K562 (cell line): ENCODE data around the gene GTF2A1L. TPM values are rescaled to one million over a fixed set of nuclear protein-coding genes. Genes with fewer than 3 reads are reported as not detected.

Experiments used
- ATAC-seq: fragments of 200-7000 bp; cut with Tn5 transposase; 3 replicates; pipeline ENCODE4 v1.9.1; 2020; ENCODE audit warnings: moderate library complexity
- BruUV-seq: library from RNA; stranded (reverse); fragments of 400-500 nt; replicated peaks from 2 replicates; lab custom pipeline; 2021; lab: Mats Ljungman, UMichigan
- CTCF ChIA-PET: fragments of 300-600 bp; formaldehyde crosslinking; extraction: SDS; loops from one replicate; lab custom pipeline; 2021; ENCODE audit warnings: low intra/inter-chr PET ratio; lab: Yijun Ruan, JAX
- POLR2A ChIA-PET: fragments of 300-600, 350-650 bp; sonication (Branson Sonifier 250); formaldehyde crosslinking; extraction: SDS; loops from one replicate; lab custom pipeline; 2021; ENCODE audit warnings: antibody characterized with exemption, inconsistent platforms; lab: Yijun Ruan, JAX
- DNase-seq, 4 experiments: peaks; one replicate each; pipeline versions ENCODE4 v3.0.0 to v3.0.0-alpha.2; 2011 to 2018; ENCODE audit warnings: low spot score in 3 of 4, mixed read lengths in 3 of 4; ENCODE audit errors: extremely low read depth in 1 of 4
- FAIRE-seq: peaks from 2 replicates; lab custom pipeline; 2011; peaks lifted over from hg19 to GRCh38; lab: Jason Lieb, UNC
- H2AFZ ChIP-seq: 2 replicates; pipeline ENCODE4 v1.6.0; 2011; ENCODE audit warnings: low read depth, low read length, control low read depth, inconsistent platforms
- H3K27ac ChIP-seq: fragments of 200-600 bp; 3 replicates; pipeline ENCODE4 v1.8.0; 2011; ENCODE audit warnings: low read depth, mild to moderate bottlenecking, control low read depth, inconsistent platforms, low read length, moderate library complexity, mixed read lengths; ENCODE audit errors: extremely low read depth
- H3K27me3 ChIP-seq, 2 experiments: fragments of 300-600 bp in 1 of 2; 2 replicates in 1 of 2; 3 replicates in 1 of 2; pipeline versions ENCODE4 v1.6.0 to v1.8.0; 2011; ENCODE audit warnings: inconsistent platforms in 2 of 2, low read length in 2 of 2, mild to moderate bottlenecking in 1 of 2, mixed read lengths in 1 of 2, moderate library complexity in 1 of 2; ENCODE audit not compliant: control insufficient read depth in 2 of 2, insufficient read depth in 2 of 2
- H3K36me3 ChIP-seq: fragments of 300-600 bp; 3 replicates; pipeline ENCODE4 v1.8.0; 2011; ENCODE audit warnings: mild to moderate bottlenecking, low read length, inconsistent platforms; ENCODE audit not compliant: control insufficient read depth, insufficient read depth
- H3K4me1 ChIP-seq, 2 experiments: fragments of 200-600 bp in 1 of 2; replicated peaks in 1 of 2; 2 replicates in 1 of 2; 3 replicates in 1 of 2; pipeline versions ENCODE4 v1.5.1 to v1.8.0; 2011; ENCODE audit warnings: inconsistent platforms in 2 of 2, low read length in 2 of 2, mild to moderate bottlenecking in 1 of 2, mixed read lengths in 1 of 2, moderate library complexity in 1 of 2; ENCODE audit not compliant: control insufficient read depth in 2 of 2, insufficient read depth in 2 of 2
- H3K4me2 ChIP-seq: 2 replicates; pipeline ENCODE4 v1.6.1; 2011; ENCODE audit warnings: low read length, control low read depth, inconsistent platforms, mixed read lengths; ENCODE audit not compliant: insufficient read depth
- H3K4me3 ChIP-seq: fragments of 200-600 bp; sonication (generic), shearing (Covaris generic); 2 replicates; pipeline ENCODE4 v1.5.1; 2016; ENCODE audit warnings: control low read depth, inconsistent platforms
- H3K79me2 ChIP-seq: fragments of 200-600 bp; 3 replicates; pipeline ENCODE4 v1.8.0; 2011; ENCODE audit warnings: low read length, inconsistent platforms; ENCODE audit not compliant: control insufficient read depth, insufficient read depth
- H3K9ac ChIP-seq, 2 experiments: 2 replicates each; pipeline versions ENCODE4 v1.6.0 to v1.6.1; 2011; ENCODE audit warnings: low read depth in 2 of 2, low read length in 2 of 2, control low read depth in 1 of 2, inconsistent platforms in 1 of 2, mild to moderate bottlenecking in 1 of 2, mixed read lengths in 1 of 2; ENCODE audit not compliant: insufficient read depth in 1 of 2
- H3K9me1 ChIP-seq: one replicate; pipeline ENCODE4 v1.6.0; 2011; ENCODE audit warnings: inconsistent platforms, mild to moderate bottlenecking, low read length, moderate library complexity; ENCODE audit not compliant: control insufficient read depth, insufficient read depth
- H3K9me3 ChIP-seq: replicated peaks from 2 replicates; pipeline ENCODE4 v1.5.1; 2011; ENCODE audit warnings: low read depth, low read length, inconsistent platforms; ENCODE audit not compliant: control insufficient read depth, insufficient read depth
- H4K20me1 ChIP-seq: replicated peaks from 2 replicates; pipeline ENCODE4 v1.6.1; 2011; ENCODE audit warnings: low read length, inconsistent platforms, mixed read lengths; ENCODE audit not compliant: control insufficient read depth, insufficient read depth
- BACH1 ChIP-seq: fragments of 200-800 bp; sonication (Bioruptor generic); IDR thresholded peaks from 2 replicates; pipeline ENCODE4 v1.6.1; 2016; ENCODE audit warnings: missing genetic modification characterization, missing compliant biosample characterization
- BCL6 ChIP-seq: fragments of 250-450 bp; sonication (Bioruptor Pico); IDR thresholded peaks from 2 replicates; pipeline ENCODE4 v1.4.0; 2020
- ESRRA ChIP-seq: fragments of 450-650 bp; IDR thresholded peaks from 2 replicates; pipeline ENCODE4 v1.6.1; 2014; ENCODE audit warnings: low read depth, mild to moderate bottlenecking, moderate library complexity, borderline replicate concordance
- EWSR1 ChIP-seq: fragments of 450-650 bp; IDR thresholded peaks from 2 replicates; pipeline ENCODE4 v1.6.1; 2018; ENCODE audit warnings: borderline replicate concordance, mild to moderate bottlenecking, low read depth, moderate library complexity; ENCODE audit not compliant: partially characterized antibody
- FOSL1 ChIP-seq: fragments of 200-800 bp; sonication (Bioruptor generic); conservative IDR thresholded peaks from 2 replicates; pipeline ENCODE4 v1.6.1; 2016; ENCODE audit warnings: missing genetic modification characterization, missing compliant biosample characterization
- GTF2A2 ChIP-seq: IDR thresholded peaks from 2 replicates; pipeline ENCODE4 v1.6.1; 2016; ENCODE audit warnings: mild to moderate bottlenecking, missing genetic modification characterization, missing compliant biosample characterization
- HNRNPL ChIP-seq: fragments of 200-400 bp; formaldehyde crosslinking; IDR thresholded peaks from 2 replicates; pipeline ENCODE4 v1.6.1; 2017; ENCODE audit warnings: low read depth, mild to moderate bottlenecking, low read length
- JUN ChIP-seq, 2 experiments: sonication (generic) in 1 of 2; formaldehyde crosslinking in 1 of 2; IDR thresholded peaks; 2 replicates each; pipeline versions ENCODE4 v1.6.1 to v1.8.0; 2012 to 2022; ENCODE audit warnings: borderline replicate concordance in 2 of 2, mild to moderate bottlenecking in 2 of 2, improper control_type of control experiment in 1 of 2, low read depth in 1 of 2, low read length in 1 of 2, missing genetic modification reagents in 1 of 2
- KAT7 ChIP-seq: sonication (generic); formaldehyde crosslinking; IDR thresholded peaks from 2 replicates; pipeline ENCODE4 v1.8.0; 2022; ENCODE audit warnings: missing genetic modification reagents, mild to moderate bottlenecking, borderline replicate concordance
- NCOA4 ChIP-seq: fragments of 450-650 bp; IDR thresholded peaks from 2 replicates; pipeline ENCODE4 v1.6.1; 2018; ENCODE audit warnings: mild to moderate bottlenecking; ENCODE audit not compliant: partially characterized antibody
- PYGO2 ChIP-seq: fragments of 450-650 bp; IDR thresholded peaks from 2 replicates; pipeline ENCODE4 v1.6.1; 2016; ENCODE audit warnings: mild to moderate bottlenecking, missing genetic modification characterization, moderate library complexity, missing compliant biosample characterization
- SMARCA5 ChIP-seq: fragments of 450-650 bp; IDR thresholded peaks from 2 replicates; pipeline ENCODE4 v1.6.1; 2016
- TAF7 ChIP-seq: fragments of 450-650 bp; IDR thresholded peaks from 2 replicates; pipeline ENCODE4 v1.6.1; 2016; ENCODE audit warnings: missing genetic modification characterization, missing compliant biosample characterization
- WHSC1 ChIP-seq: IDR thresholded peaks from one replicate; pipeline ENCODE4 v1.6.1; 2012; ENCODE audit warnings: low read length, control low read depth, inconsistent platforms
- ZBTB8A ChIP-seq: fragments of 450-650 bp; IDR thresholded peaks from 2 replicates; pipeline ENCODE4 v1.6.1; 2018; ENCODE audit warnings: mild to moderate bottlenecking, moderate library complexity; ENCODE audit not compliant: partially characterized antibody
- ZFP36 ChIP-seq: fragments of 150-350 bp; IDR thresholded peaks from 2 replicates; pipeline ENCODE4 v1.6.1; 2018; ENCODE audit warnings: low read length, low read depth; ENCODE audit not compliant: partially characterized antibody
- ZNF551 ChIP-seq: fragments of 250-450 bp; sonication (Bioruptor Pico); IDR thresholded peaks from 2 replicates; pipeline ENCODE4 v1.5.0; 2021; ENCODE audit warnings: mild to moderate bottlenecking, moderate library complexity
- ZNF764 ChIP-seq: fragments of 250-450 bp; sonication (Bioruptor Pico); IDR thresholded peaks from 2 replicates; pipeline ENCODE4 v1.4.0; 2020; ENCODE audit warnings: low read depth, mild to moderate bottlenecking, moderate library complexity
- WGBS: fragments of 100-300 bp; shearing (Covaris generic); methylation state at CpG from one replicate; pipeline ENCODE4 v1.1.6; 2016; ENCODE audit warnings: low coverage, mixed read lengths; ENCODE audit not compliant: insufficient coverage; ENCODE audit errors: missing lambda C conversion rate; 5-methylcytosine and 5-hydroxymethylcytosine counted together
- in situ Hi-C: fragments of 300-500 bp; cut with MboI; formaldehyde crosslinking; loops from 4 replicates; pipeline ENCODE4 v1.15.0; 2018; ENCODE audit warnings: inconsistent platforms, mixed read lengths
- intact Hi-C: fragments of 100-400 bp; cut with micrococcal nuclease; formaldehyde crosslinking; loops from 2 replicates; pipeline ENCODE4 v1.14.2; 2022
- polyA plus RNA-seq, 8 experiments: library from polyadenylated mRNA; depleted of rRNA in 4 of 8; stranded (reverse) in 5 of 8; unstranded in 3 of 8; fragments of >200 nt; fragmentation: Nextera tagmentation in 2 of 8; fragmentation: Illumina TruSeq in 1 of 8; extraction: Ambion mirVana in 2 of 8; extraction: Trizol in 1 of 8; gene quantifications; 2 replicates each; pipeline versions ENCODE4 v1.2.1 to v1.2.3, GENCODE V29; 2011 to 2014; ENCODE audit warnings: inconsistent platforms in 1 of 8, missing spikeins in 1 of 8
- total RNA-seq, 7 experiments: library from RNA; depleted of rRNA in 6 of 7; stranded (reverse); fragments of >200 nt in 6 of 7; fragmentation: Illumina TruSeq in 2 of 7; extraction: Trizol in 2 of 7; gene quantifications; 2 replicates each; pipeline versions ENCODE4 v1.2.1 to v1.2.3, GENCODE V29; 2011 to 2021; ENCODE audit warnings: low replicate concordance in 1 of 7
- TF ChIP-seq, protein P1 (sequence below): IDR thresholded peaks from 2 replicates; pipeline ENCODE4 v1.6.1; 2016; ENCODE audit warnings: missing genetic modification characterization, missing compliant biosample characterization
- TF ChIP-seq, protein P2 (sequence below): fragments of 250-450 bp; sonication (Bioruptor Pico); IDR thresholded peaks from 2 replicates; pipeline ENCODE4 v1.5.0; 2021; ENCODE audit warnings: mild to moderate bottlenecking, borderline replicate concordance

GTF2A1L gene
- total and polyA plus RNA-seq, 9 of the 15 experiments (the other 6 are each of a cell fraction or from before 2014, with no cell fraction given), result 0.05 to 0.35 (median 0.12) TPM; not detected in 5

GRCh38 chr2:48693066-48693465 lies 75.4 kb downstream of the GTF2A1L start (continued):
- TF ChIP-seq PYGO2, result no peak
- TF ChIP-seq, protein P1, sequence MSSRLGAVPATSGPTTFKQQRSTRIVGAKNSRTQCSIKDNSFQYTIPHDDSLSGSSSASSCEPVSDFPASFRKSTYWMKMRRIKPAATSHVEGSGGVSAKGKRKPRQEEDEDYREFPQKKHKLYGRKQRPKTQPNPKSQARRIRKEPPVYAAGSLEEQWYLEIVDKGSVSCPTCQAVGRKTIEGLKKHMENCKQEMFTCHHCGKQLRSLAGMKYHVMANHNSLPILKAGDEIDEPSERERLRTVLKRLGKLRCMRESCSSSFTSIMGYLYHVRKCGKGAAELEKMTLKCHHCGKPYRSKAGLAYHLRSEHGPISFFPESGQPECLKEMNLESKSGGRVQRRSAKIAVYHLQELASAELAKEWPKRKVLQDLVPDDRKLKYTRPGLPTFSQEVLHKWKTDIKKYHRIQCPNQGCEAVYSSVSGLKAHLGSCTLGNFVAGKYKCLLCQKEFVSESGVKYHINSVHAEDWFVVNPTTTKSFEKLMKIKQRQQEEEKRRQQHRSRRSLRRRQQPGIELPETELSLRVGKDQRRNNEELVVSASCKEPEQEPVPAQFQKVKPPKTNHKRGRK, result no peak
- no peak for TF ChIP-seq ZFP36
- TF ChIP-seq HNRNPL, result no peak
- TF ChIP-seq KAT7 (CRISPR knock-in tag), result no peak
- no peak for TF ChIP-seq ZNF764 (CRISPR knock-in tag)
- TF ChIP-seq JUN (IDR thresholded peaks at IDR 0.05; ENCODE audit: borderline replicate concordance, low read depth, low read length), result no peak
- TF ChIP-seq JUN (CRISPR knock-in tag; IDR thresholded peaks at IDR 0.05; ENCODE audit: borderline replicate concordance), result no peak
- no peak for TF ChIP-seq EWSR1
- no peak for TF ChIP-seq BCL6 (CRISPR knock-in tag)

DNA sequence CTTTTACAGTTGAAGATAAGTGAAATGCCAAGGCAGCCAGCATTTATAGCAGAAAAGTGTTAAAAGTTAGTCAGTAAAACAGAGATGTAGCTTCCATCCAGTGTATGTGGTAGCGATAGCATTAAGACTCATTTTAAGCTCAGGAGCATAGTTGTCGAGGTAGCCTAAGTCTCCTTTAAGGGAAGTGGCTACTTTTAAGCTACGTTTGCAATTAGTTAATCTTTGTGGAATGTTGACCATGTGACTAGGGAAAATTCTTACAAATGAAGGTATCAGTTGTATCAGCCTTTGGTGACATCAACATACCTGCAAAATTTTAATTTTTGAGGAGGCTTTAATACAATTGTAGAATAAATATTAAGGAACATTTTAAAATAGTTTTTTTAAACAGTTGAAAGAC lies 76.0 kb downstream of the GTF2A1L start:
- CTCF ChIA-PET, result no interaction called here
- POLR2A ChIA-PET, result no interaction called here
- intact Hi-C loops, result no loop called here

More for the DNA sequence above, 76.0 kb downstream of the GTF2A1L start:
- ATAC-seq, result no peak
- Histone ChIP-seq H3K79me2 (no peaks in the 10 kb centered on the region), H3K9me1 (no peaks in the 10 kb centered on the region), H3K9ac (no peak overlapping the region), H3K27ac (no peak overlapping the region), H2AFZ (no peak overlapping the region), H3K36me3 (no peaks in the 10 kb centered on the region), H3K4me2 (no peak overlapping the region), H3K4me1 (peaks cover 0 to under 1% of the 10 kb centered on the region in 2 experiments; a peak in 1 of 5 replicates), H3K27me3 (no peaks in the 10 kb centered on the region; a peak in 1 of 5 replicates), H3K4me3 (no peak overlapping the region), H4K20me1 (no peaks in the 10 kb centered on the region), H3K9me3 (no peaks in the 10 kb centered on the region)
- no peak for FAIRE-seq
- in situ Hi-C loops, result no loop called here
- DNase-seq, result no peak
- TF ChIP-seq, protein P2, sequence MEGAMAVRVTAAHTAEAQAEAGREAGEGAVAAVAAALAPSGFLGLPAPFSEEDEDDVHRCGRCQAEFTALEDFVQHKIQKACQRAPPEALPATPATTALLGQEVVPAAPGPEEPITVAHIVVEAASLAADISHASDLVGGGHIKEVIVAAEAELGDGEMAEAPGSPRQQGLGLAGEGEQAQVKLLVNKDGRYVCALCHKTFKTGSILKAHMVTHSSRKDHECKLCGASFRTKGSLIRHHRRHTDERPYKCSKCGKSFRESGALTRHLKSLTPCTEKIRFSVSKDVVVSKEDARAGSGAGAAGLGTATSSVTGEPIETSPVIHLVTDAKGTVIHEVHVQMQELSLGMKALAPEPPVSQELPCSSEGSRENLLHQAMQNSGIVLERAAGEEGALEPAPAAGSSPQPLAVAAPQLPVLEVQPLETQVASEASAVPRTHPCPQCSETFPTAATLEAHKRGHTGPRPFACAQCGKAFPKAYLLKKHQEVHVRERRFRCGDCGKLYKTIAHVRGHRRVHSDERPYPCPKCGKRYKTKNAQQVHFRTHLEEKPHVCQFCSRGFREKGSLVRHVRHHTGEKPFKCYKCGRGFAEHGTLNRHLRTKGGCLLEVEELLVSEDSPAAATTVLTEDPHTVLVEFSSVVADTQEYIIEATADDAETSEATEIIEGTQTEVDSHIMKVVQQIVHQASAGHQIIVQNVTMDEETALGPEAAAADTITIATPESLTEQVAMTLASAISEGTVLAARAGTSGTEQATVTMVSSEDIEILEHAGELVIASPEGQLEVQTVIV (CRISPR knock-in tag), result no peak
- TF ChIP-seq WHSC1 (no peak), ESRRA (no peak), ZBTB8A (no peak), BACH1 (tag) (no peak), SMARCA5 (no peak), ZNF551 (no peak), NCOA4 (no peak), FOSL1 (tag) (no peak), TAF7 (no peak), GTF2A2 (no peak)
- BruUV-seq, result no TSS peak
- 0% methylated on average over 3 of the region's 3 CpGs for WGBS
